ENCODE data around the gene GAPVD1.
"Not testable (repeated sequence)": the region's sequence is repeated elsewhere in the genome, so short reads cannot be mapped to it uniquely, and the experiment has no call there.

The GAPVD1 gene

GRCh38 chr9:125261501-125262293 lies at the start of gene GAPVD1:
Gene GAPVD1, plus strand, starts transcription at chr9:125261826. Its CDS starts 37,096 bp downstream, at chr9:125298922.
- peak; percentile 67 to 82 (median 74) for DNase-seq

GRCh38 chr9:125214186-125214585 lies 47.4 kb upstream of the GAPVD1 start:
- DNase-seq = no peak

GRCh38 chr9:125218621-125219020 lies 43.0 kb upstream of the GAPVD1 start:
- DNase-seq = no peak

GRCh38 chr9:125224858-125225257 lies 36.8 kb upstream of the GAPVD1 start:
- not testable (repeated sequence) for DNase-seq

GRCh38 chr9:125227761-125228160 lies 33.9 kb upstream of the GAPVD1 start:
- no peak for DNase-seq

GRCh38 chr9:125233678-125234077 lies 27.9 kb upstream of the GAPVD1 start:
- no peak for DNase-seq

GRCh38 chr9:125234099-125234498 lies 27.5 kb upstream of the GAPVD1 start:
- not testable (repeated sequence) for DNase-seq

- DNase-seq = no peak
Measured at GRCh38 chr9:125235804-125236519, 25.7 kb upstream of the GAPVD1 start.

- not testable (repeated sequence) for DNase-seq
Measured at GRCh38 chr9:125236520-125237159, 25.0 kb upstream of the GAPVD1 start.

- DNase-seq = no peak
Measured at GRCh38 chr9:125238127-125238914, 23.3 kb upstream of the GAPVD1 start.

GRCh38 chr9:125238915-125239446 lies 22.6 kb upstream of the GAPVD1 start:
- DNase-seq = no peak

GRCh38 chr9:125239631-125240597 lies 21.7 kb upstream of the GAPVD1 start:
- DNase-seq = no peak

- peak in 3 of 4 experiments; percentile 23 to 48 (median 39) for DNase-seq
Measured at GRCh38 chr9:125240649-125240999, 21.0 kb upstream of the GAPVD1 start.

- DNase-seq = peak; percentile 98 to 99 (median 98)
Measured at GRCh38 chr9:125241000-125241862, 20.4 kb upstream of the GAPVD1 start, which contains the start of gene HSPA5. Gene HSPA5, minus strand, starts transcription at chr9:125241343. Its CDS starts 217 bp downstream, at chr9:125241126.

- DNase-seq = peak in 3 of 4 experiments; percentile 27 to 46 (median 44)
Measured at GRCh38 chr9:125241863-125242739, 19.5 kb upstream of the GAPVD1 start.

- no peak for DNase-seq
Measured at GRCh38 chr9:125243792-125244260, 17.8 kb upstream of the GAPVD1 start.

- DNase-seq = no peak
Measured at GRCh38 chr9:125246261-125246667, 15.4 kb upstream of the GAPVD1 start.

- no peak for DNase-seq
Measured at GRCh38 chr9:125254231-125254630, 7.4 kb upstream of the GAPVD1 start.

Measured in activated naive CD4-positive, alpha-beta T cell (primary cell).